Hepatocyte (in vitro differentiated cells): Measurements from ENCODE around the gene TOMM70.
"Not testable (repeated sequence)": the region's sequence is repeated elsewhere in the genome, so short reads cannot be mapped to it uniquely, and the experiment has no call there.

ENCODE experiments used
- CTCF ChIP-seq: fragments of 200-600 bp; sonication (generic); IDR thresholded peaks from 2 replicates; pipeline ENCODE4 v1.5.1; 2016; ENCODE audit warnings: antibody characterized with exemption, mild to moderate bottlenecking; ENCODE audit not compliant: poor library complexity
- EZH2 ChIP-seq: fragments of 200-600 bp; sonication (generic); IDR thresholded peaks from 2 replicates; pipeline ENCODE4 v1.6.1; 2016; ENCODE audit warnings: antibody characterized with exemption, mild to moderate bottlenecking, borderline replicate concordance

DNA sequence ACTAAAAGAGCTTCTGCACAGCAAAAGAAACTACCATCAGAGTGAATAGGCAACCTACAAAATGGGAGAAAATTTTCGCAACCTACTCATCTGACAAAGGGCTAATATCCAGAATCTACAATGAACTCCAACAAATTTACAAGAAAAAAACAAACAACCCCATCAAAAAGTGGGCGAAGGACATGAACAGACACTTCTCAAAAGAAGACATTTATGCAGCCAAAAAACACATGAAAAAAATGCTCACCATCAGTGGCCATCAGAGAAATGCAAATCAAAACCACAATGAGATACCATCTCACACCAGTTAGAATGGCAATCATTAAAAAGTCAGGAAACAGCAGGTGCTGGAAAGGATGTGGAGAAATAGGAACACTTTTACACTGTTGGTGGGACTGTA, 49.1 kb downstream of the TOMM70 start:
- TF ChIP-seq CTCF, EZH2: not testable (repeated sequence)
